ENCODE measurements around the gene JMJD8.

JMJD8 gene

GRCh38 chr16:706189-707061 lies 22.3 kb upstream of the JMJD8 start:
- no peak for TF ChIP-seq CTCF (IDR thresholded peaks at IDR 0.05)
- TF ChIP-seq ZFX (IDR thresholded peaks at IDR 0.05; ENCODE audit: borderline replicate concordance), result no peak
- H3K27ac ChIP-seq, result peak overlapping the region; percentile 90

- TF ChIP-seq CTCF (IDR thresholded peaks at IDR 0.05) (no peak), ZFX (IDR thresholded peaks at IDR 0.05; ENCODE audit: borderline replicate concordance) (no peak)
- peak within 1 kb of the TSS; percentile 90 for H3K27ac ChIP-seq
These were observed 21.5 kb upstream of the JMJD8 start, which contains the start of gene FBXL16 for GRCh38 chr16:705431-706188. FBXL16 (minus strand) TSS chr16:705801; CDS start chr16:697405, 8,396 bp downstream.

- TF ChIP-seq ZFX (IDR thresholded peaks at IDR 0.05; ENCODE audit: borderline replicate concordance), result no peak
- TF ChIP-seq CTCF (IDR thresholded peaks at IDR 0.05), result 0 out of 2 replicates have a peak, but pooled peaks have one; percentile 9
- peak overlapping the region; percentile 90 for H3K27ac ChIP-seq
These were observed 20.6 kb upstream of the JMJD8 start for GRCh38 chr16:704552-705380.

- no peak for TF ChIP-seq ZFX (IDR thresholded peaks at IDR 0.05; ENCODE audit: borderline replicate concordance)
- no peak for TF ChIP-seq CTCF (IDR thresholded peaks at IDR 0.05)
- peak overlapping the region; percentile 90 for H3K27ac ChIP-seq
These were observed 19.9 kb upstream of the JMJD8 start for GRCh38 chr16:704047-704446.

- TF ChIP-seq ZFX (IDR thresholded peaks at IDR 0.05; ENCODE audit: borderline replicate concordance) (no peak), CTCF (IDR thresholded peaks at IDR 0.05) (no peak)
- H3K27ac ChIP-seq, result peak overlapping the region; percentile 90
These were observed 19.3 kb upstream of the JMJD8 start for GRCh38 chr16:703406-703805.

- H3K27ac ChIP-seq, result peak overlapping the region; percentile 90; the same call in 1 of the 2 replicates
- TF ChIP-seq CTCF (IDR thresholded peaks at IDR 0.05), result no peak
- TF ChIP-seq ZFX (IDR thresholded peaks at IDR 0.05; ENCODE audit: borderline replicate concordance), result no peak
These were observed 18.2 kb upstream of the JMJD8 start for GRCh38 chr16:702341-702740.
